B cell (primary cell): ENCODE results near the gene RAI1. TPM values are rescaled to one million over a fixed set of nuclear protein-coding genes. Genes with fewer than 3 reads are reported as not detected.

Experiments
- ATAC-seq: fragments of 200-7000 bp; cut with Tn5 transposase; one replicate; pipeline ENCODE4 v1.10.0; 2021; ENCODE audit warnings: low read depth, mild to moderate bottlenecking, moderate number of reproducible peaks, moderate library complexity
- CTCF ChIA-PET: fragments of 350-600 bp; sonication (Branson Sonifier 250); formaldehyde crosslinking; loops from one replicate; lab custom pipeline; 2021; ENCODE audit warnings: antibody characterized with exemption, inconsistent platforms; lab: Charles Lee
- POLR2A ChIA-PET: fragments of 350-600 bp; sonication (Branson Sonifier 250); formaldehyde crosslinking; loops from one replicate; lab custom pipeline; 2021; ENCODE audit warnings: antibody characterized with exemption; lab: Charles Lee
- DNase-seq: peaks from one replicate; pipeline ENCODE4 v3.0.0; 2013
- H2AFZ ChIP-seq: 2 replicates; pipeline ENCODE4 v1.6.1; 2012; ENCODE audit warnings: mild to moderate bottlenecking, low read depth, low read length; ENCODE audit not compliant: insufficient read depth, poor library complexity, severe bottlenecking
- H3K27ac ChIP-seq, 2 donors: 1 replicate in 1 of 2; 2 replicates in 1 of 2; pipeline ENCODE4 v1.5.1; 2012 to 2013; ENCODE audit warnings: low read length in 2 of 2, mild to moderate bottlenecking in 2 of 2, moderate library complexity in 1 of 2
- H3K27me3 ChIP-seq, 4 experiments: fragments of 200-600 bp in 1 of 4; sonication (generic) in 1 of 4; replicated peaks in 1 of 4; 1 replicate in 2 of 4; 2 replicates in 2 of 4; pipeline versions ENCODE4 v1.6.1 to v1.7.0; 2013 to 2016; ENCODE audit warnings: low read length in 3 of 4, mild to moderate bottlenecking in 2 of 4, mixed read lengths in 1 of 4, moderate library complexity in 1 of 4; ENCODE audit not compliant: insufficient read depth in 4 of 4, control insufficient read depth in 3 of 4; ENCODE audit errors: control extremely low read depth in 1 of 4
- H3K36me3 ChIP-seq, 2 experiments: replicated peaks in 1 of 2; 1 replicate in 1 of 2; 2 replicates in 1 of 2; pipeline versions ENCODE4 v1.6.1 to v1.7.1; 2013; ENCODE audit warnings: low read length in 1 of 2; ENCODE audit not compliant: insufficient read depth in 2 of 2, control insufficient read depth in 1 of 2; ENCODE audit errors: control extremely low read depth in 1 of 2, extremely low read depth in 1 of 2
- H3K4me1 ChIP-seq, 2 donors: fragments of 200-600 bp in 1 of 2; sonication (generic) in 1 of 2; 1 replicate in 1 of 2; 2 replicates in 1 of 2; pipeline versions ENCODE4 v1.5.1 to v1.6.1; 2013 to 2017; ENCODE audit warnings: low read length in 2 of 2; ENCODE audit not compliant: control insufficient read depth in 2 of 2, insufficient read depth in 2 of 2
- H3K4me2 ChIP-seq: replicated peaks from 2 replicates; pipeline ENCODE3; 2012; ENCODE audit warnings: mild to moderate bottlenecking, low read depth, low read length; ENCODE audit not compliant: poor library complexity, severe bottlenecking
- H3K4me3 ChIP-seq, 5 experiments: fragments of 200-600 bp in 1 of 5; sonication (generic) in 1 of 5; 1 replicate in 3 of 5; 2 replicates in 2 of 5; pipeline versions ENCODE4 v1.5.1 to v1.7.0; 2011 to 2016; ENCODE audit warnings: low read length in 4 of 5, mild to moderate bottlenecking in 4 of 5, low read depth in 2 of 5, control low read depth in 1 of 5, moderate library complexity in 1 of 5; ENCODE audit not compliant: insufficient read depth in 1 of 5; ENCODE audit errors: control extremely low read depth in 1 of 5, extremely low read depth in 1 of 5
- H3K79me2 ChIP-seq: fragments of 200-600 bp; sonication (generic); one replicate; pipeline ENCODE4 v1.6.0; 2016; ENCODE audit warnings: low read length; ENCODE audit not compliant: control insufficient read depth, insufficient read depth
- H3K9ac ChIP-seq: fragments of 200-600 bp; sonication (generic); 2 replicates; pipeline ENCODE4 v1.6.1; 2017; ENCODE audit warnings: mild to moderate bottlenecking, low read length, moderate library complexity
- H3K9me3 ChIP-seq, 3 donors: one replicate each; pipeline versions ENCODE4 v1.6.1 to v1.7.1; 2013; ENCODE audit warnings: low read length in 2 of 3; ENCODE audit not compliant: control insufficient read depth in 2 of 3, insufficient read depth in 1 of 3; ENCODE audit errors: control extremely low read depth in 1 of 3
- H4K20me1 ChIP-seq: 2 replicates; pipeline ENCODE4 v1.6.0; 2012; ENCODE audit warnings: mild to moderate bottlenecking, low read length; ENCODE audit not compliant: insufficient read depth, control insufficient read depth, poor library complexity, severe bottlenecking
- H3K27ac Mint-ChIP-seq: one replicate; pipeline ENCODE4 v1.8.0; 2021; ENCODE audit warnings: mixed read lengths
- H3K27me3 Mint-ChIP-seq: one replicate; pipeline ENCODE4 v1.8.0; 2021; ENCODE audit warnings: mixed read lengths
- H3K4me1 Mint-ChIP-seq: one replicate; pipeline ENCODE4 v1.8.0; 2021; ENCODE audit warnings: mixed read lengths
- H3K4me3 Mint-ChIP-seq: one replicate; pipeline ENCODE4 v1.8.0; 2021; ENCODE audit warnings: mixed read lengths
- H3K9me3 Mint-ChIP-seq: one replicate; pipeline ENCODE4 v1.8.0; 2022; ENCODE audit warnings: mixed read lengths; ENCODE audit not compliant: insufficient read depth
- EZH2 ChIP-seq: IDR thresholded peaks from 2 replicates; pipeline ENCODE4 v1.6.1; 2012; ENCODE audit warnings: borderline replicate concordance, low read depth, mild to moderate bottlenecking, moderate library complexity, low read length; ENCODE audit not compliant: insufficient read depth, poor library complexity, severe bottlenecking
- WGBS: methylation state at CpG from one replicate; pipeline ENCODE4 v1.1.5; 2013; ENCODE audit warnings: missing lambda C conversion rate; ENCODE audit not compliant: insufficient coverage; 5-methylcytosine and 5-hydroxymethylcytosine counted together
- intact Hi-C: fragments of 100-400 bp; cut with micrococcal nuclease; formaldehyde crosslinking; loops from one replicate; pipeline ENCODE4 v1.10.0; 2022
- polyA plus RNA-seq: library from polyadenylated mRNA; depleted of rRNA; stranded (reverse); fragments of >200 nt; gene quantifications from 2 replicates; pipeline ENCODE4 v1.2.3, GENCODE V29; 2012
- total RNA-seq, 2 donors: library from RNA; stranded (reverse); fragments of 120-200 nt in 1 of 2; gene quantifications; 1 replicate in 1 of 2; 2 replicates in 1 of 2; pipeline versions ENCODE4 v1.2.3 to v1.2.4, GENCODE V29; 2013 to 2022
- TF ChIP-seq, protein P1 (sequence below): fragments of 200-600 bp; IDR thresholded peaks from one replicate; pipeline ENCODE4 v1.8.0; 2022; ENCODE audit warnings: antibody characterized with exemption, mild to moderate bottlenecking

The RAI1 gene
- total and polyA plus RNA-seq, 2 donors (not counting 1 experiment from before 2014, with no cell fraction given), result 4.7 to 34.0 TPM

DNA sequence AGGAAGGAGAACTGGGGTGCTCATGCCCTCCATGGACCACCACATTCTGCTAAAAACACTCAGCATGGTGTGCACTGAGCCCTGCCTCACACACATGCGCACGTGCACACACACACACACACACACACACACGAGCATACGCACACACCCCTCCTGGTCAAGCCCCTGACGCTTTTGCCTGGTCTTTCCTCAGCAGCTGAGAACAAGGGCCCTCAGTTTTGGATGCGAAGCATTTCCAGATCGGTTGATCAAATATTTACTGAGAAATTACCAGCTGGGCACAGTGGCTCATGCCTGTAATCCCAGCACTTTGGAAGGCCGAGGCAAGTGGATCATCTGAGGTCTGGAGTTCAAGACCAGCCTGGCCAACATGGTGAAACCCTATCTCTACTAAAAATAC is 20.1 kb upstream of the RAI1 start:
- Histone ChIP-seq H2AFZ (no peak overlapping the region), H3K79me2 (no peaks in the 10 kb centered on the region), H3K4me3 (no peak overlapping the region), H3K4me1 (peaks cover 10 to 17% of the 10 kb centered on the region in 2 donors), H3K9me3 (peaks cover 0 to 22% (median 9%) of the 10 kb centered on the region in 3 donors), H3K27ac (no peak overlapping the region), H3K36me3 (no peaks in the 10 kb centered on the region), H3K4me2 (no peak overlapping the region), H4K20me1 (no peaks in the 10 kb centered on the region), H3K9ac (no peak overlapping the region), H3K27me3 (no peaks in the 10 kb centered on the region)
- ChIA-PET CTCF (interaction anchor here (1.4 to 1.6 kb wide), 2 partner anchors 19 to 307 kb away, joined by 3 to 6 read pairs; no protein-coding TSS in a partner anchor), POLR2A (interaction anchor here (0.7 kb wide), 1 partner anchor 33 kb away, joined by 4 read pairs; no protein-coding TSS in a partner anchor)
- TF ChIP-seq EZH2, result no peak
- TF ChIP-seq, protein P1, sequence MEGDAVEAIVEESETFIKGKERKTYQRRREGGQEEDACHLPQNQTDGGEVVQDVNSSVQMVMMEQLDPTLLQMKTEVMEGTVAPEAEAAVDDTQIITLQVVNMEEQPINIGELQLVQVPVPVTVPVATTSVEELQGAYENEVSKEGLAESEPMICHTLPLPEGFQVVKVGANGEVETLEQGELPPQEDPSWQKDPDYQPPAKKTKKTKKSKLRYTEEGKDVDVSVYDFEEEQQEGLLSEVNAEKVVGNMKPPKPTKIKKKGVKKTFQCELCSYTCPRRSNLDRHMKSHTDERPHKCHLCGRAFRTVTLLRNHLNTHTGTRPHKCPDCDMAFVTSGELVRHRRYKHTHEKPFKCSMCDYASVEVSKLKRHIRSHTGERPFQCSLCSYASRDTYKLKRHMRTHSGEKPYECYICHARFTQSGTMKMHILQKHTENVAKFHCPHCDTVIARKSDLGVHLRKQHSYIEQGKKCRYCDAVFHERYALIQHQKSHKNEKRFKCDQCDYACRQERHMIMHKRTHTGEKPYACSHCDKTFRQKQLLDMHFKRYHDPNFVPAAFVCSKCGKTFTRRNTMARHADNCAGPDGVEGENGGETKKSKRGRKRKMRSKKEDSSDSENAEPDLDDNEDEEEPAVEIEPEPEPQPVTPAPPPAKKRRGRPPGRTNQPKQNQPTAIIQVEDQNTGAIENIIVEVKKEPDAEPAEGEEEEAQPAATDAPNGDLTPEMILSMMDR, result no peak
- H3K9me3 Mint-ChIP-seq, result peaks cover 10% of the 10 kb centered on the region
- no peak overlapping the region for H3K4me3 Mint-ChIP-seq
- no peak for ATAC-seq
- DNase-seq, result no peak
- intact Hi-C loops, result no loop called here
- peaks cover 26% of the 10 kb centered on the region for H3K4me1 Mint-ChIP-seq
- 86% methylated on average over 7 of the region's 8 CpGs for WGBS
- no peak overlapping the region for H3K27ac Mint-ChIP-seq
- H3K27me3 Mint-ChIP-seq, result no peaks in the 10 kb centered on the region

DNA sequence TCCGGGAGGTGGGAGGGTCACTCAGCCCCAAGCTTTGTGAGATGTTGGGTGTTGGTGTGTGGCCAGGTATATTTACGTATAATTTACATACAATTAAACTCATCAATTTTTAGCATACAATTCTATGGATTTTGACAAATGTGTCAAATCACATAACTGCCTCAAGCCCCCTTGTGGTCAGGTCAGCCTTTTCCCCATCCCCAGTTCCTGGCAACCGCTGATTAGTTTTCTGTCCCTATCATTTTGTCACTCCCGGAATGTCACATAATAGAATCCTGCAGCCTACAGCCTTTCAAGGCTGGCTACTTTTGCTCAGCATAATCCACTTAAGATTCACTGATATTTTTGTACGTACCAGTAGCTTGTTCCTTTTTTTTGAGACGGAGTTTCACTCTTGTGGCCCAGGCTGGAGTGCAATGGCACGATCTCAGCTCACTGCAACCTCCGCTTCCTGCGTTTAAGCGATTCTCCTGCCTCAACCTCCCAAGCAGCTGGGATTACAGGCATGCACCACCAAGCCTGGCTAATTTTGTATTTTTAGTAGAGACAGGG is 19.3 kb upstream of the RAI1 start:
- Mint-ChIP-seq H3K4me1 (peaks cover 26% of the 10 kb centered on the region), H3K9me3 (peaks cover 10% of the 10 kb centered on the region), H3K4me3 (no peak overlapping the region), H3K27ac (no peak overlapping the region), H3K27me3 (no peaks in the 10 kb centered on the region)
- no peak for ATAC-seq
- ChIA-PET CTCF (interaction anchor here (1.4 to 1.6 kb wide), 2 partner anchors 20 to 308 kb away, joined by 3 to 6 read pairs; no protein-coding TSS in a partner anchor), POLR2A (no interaction called here)
- Histone ChIP-seq H3K9me3 (peaks cover 0 to 22% (median 9%) of the 10 kb centered on the region in 3 donors), H3K27ac (no peak overlapping the region), H3K4me3 (no peak overlapping the region), H2AFZ (peak overlapping the region; percentile 33), H3K36me3 (no peaks in the 10 kb centered on the region), H3K27me3 (no peaks in the 10 kb centered on the region), H3K79me2 (no peaks in the 10 kb centered on the region), H3K4me1 (peaks cover 10 to 17% of the 10 kb centered on the region in 2 donors), H3K9ac (no peak overlapping the region), H4K20me1 (no peaks in the 10 kb centered on the region), H3K4me2 (no peak overlapping the region)
- no peak for DNase-seq
- TF ChIP-seq, protein P1, result no peak
- no peak for TF ChIP-seq EZH2
- WGBS, result 75% methylated on average over 6 of the region's 10 CpGs
- intact Hi-C loops, result loop anchor here (2.0 kb wide), 1 partner anchor 377 kb away; the partner anchor contains the start of genes ATPAF2 and GID4
